ENCODE results near the gene CAMSAP3.
"Not testable (repeated sequence)": the region's sequence is repeated elsewhere in the genome, so short reads cannot be mapped to it uniquely, and the experiment has no call there.

The CAMSAP3 gene

GRCh38 chr19:7595466-7596133, at the start of gene CAMSAP3:
TSS of gene CAMSAP3 (plus strand) at chr19:7595863. CDS start at chr19:7596003, 140 bp downstream.
- peak; percentile 4 for DNase-seq

- no peak for DNase-seq
Observed at GRCh38 chr19:7545904-7546303, 49.8 kb upstream of the CAMSAP3 start.

GRCh38 chr19:7547159-7547558, 48.5 kb upstream of the CAMSAP3 start:
- DNase-seq = no peak

- DNase-seq = no peak
Observed at GRCh38 chr19:7549429-7550148, 46.1 kb upstream of the CAMSAP3 start.

- DNase-seq = no peak
Observed at GRCh38 chr19:7550169-7550770, 45.4 kb upstream of the CAMSAP3 start.

- no peak for DNase-seq
Observed at GRCh38 chr19:7550987-7551761, 44.5 kb upstream of the CAMSAP3 start.

GRCh38 chr19:7552781-7553180, 42.9 kb upstream of the CAMSAP3 start:
- DNase-seq = no peak

GRCh38 chr19:7554565-7554964, 41.1 kb upstream of the CAMSAP3 start:
- no peak for DNase-seq

GRCh38 chr19:7554990-7555864, 40.4 kb upstream of the CAMSAP3 start:
- DNase-seq = no peak

GRCh38 chr19:7556696-7557315, 38.9 kb upstream of the CAMSAP3 start:
- DNase-seq = no peak

- DNase-seq = no peak
Observed at GRCh38 chr19:7558667-7559066, 37.0 kb upstream of the CAMSAP3 start.

GRCh38 chr19:7559102-7559501, 36.6 kb upstream of the CAMSAP3 start:
- DNase-seq = no peak

GRCh38 chr19:7560255-7560654, 35.4 kb upstream of the CAMSAP3 start:
- no peak for DNase-seq

- DNase-seq = no peak
Observed at GRCh38 chr19:7561325-7561724, 34.3 kb upstream of the CAMSAP3 start.

- DNase-seq = no peak
Observed at GRCh38 chr19:7562646-7563393, 32.8 kb upstream of the CAMSAP3 start.

- DNase-seq = no peak
Observed at GRCh38 chr19:7564866-7565265, 30.8 kb upstream of the CAMSAP3 start.

- no peak for DNase-seq
Observed at GRCh38 chr19:7565332-7565731, 30.3 kb upstream of the CAMSAP3 start.

GRCh38 chr19:7570761-7571160, 24.9 kb upstream of the CAMSAP3 start:
- no peak for DNase-seq

- no peak for DNase-seq
Observed at GRCh38 chr19:7575434-7576040, 20.1 kb upstream of the CAMSAP3 start.

- DNase-seq = not testable (repeated sequence)
Observed at GRCh38 chr19:7577422-7577821, 18.2 kb upstream of the CAMSAP3 start.

- no peak for DNase-seq
Observed at GRCh38 chr19:7578127-7578526, 17.5 kb upstream of the CAMSAP3 start.

Measured in activated effector memory CD4-positive, alpha-beta T cell treated with Interleukin-2 at 50 U/mL for 16 hours (primary cell).